ENCODE measurements around the gene TNFRSF1B. TPM values are rescaled to one million over a fixed set of nuclear protein-coding genes. Genes with fewer than 3 reads are reported as not detected.
A peak's percentile ranks its signal among the peaks of the same experiment; 100 is the strongest.

Gene TNFRSF1B
- total RNA-seq, 4 donors from 2014 or later, result 2.1 to 17.5 (median 10.3) TPM

- WGBS, 2 donors, result 41 to 53% methylated on average over 3 to 5 of the region's 5 CpGs
- Histone ChIP-seq H3K4me1 (peaks cover 5 to 82% (median 32%) of the 10 kb centered on the region in 3 donors), H3K4me3 (no peak overlapping the region), H3K27ac (peak overlapping the region in 3 of 4 donors; percentile 41 to 84 (median 77)), H3K36me3 (no peaks in the 10 kb centered on the region), H3K27me3 (peaks cover 0 to 33% (median 0%) of the 10 kb centered on the region in 4 donors), H3K9me3 (no peaks in the 10 kb centered on the region)
- no peak for TF ChIP-seq POLR2A (IDR thresholded peaks at IDR 0.05)
- TF ChIP-seq, protein P1, sequence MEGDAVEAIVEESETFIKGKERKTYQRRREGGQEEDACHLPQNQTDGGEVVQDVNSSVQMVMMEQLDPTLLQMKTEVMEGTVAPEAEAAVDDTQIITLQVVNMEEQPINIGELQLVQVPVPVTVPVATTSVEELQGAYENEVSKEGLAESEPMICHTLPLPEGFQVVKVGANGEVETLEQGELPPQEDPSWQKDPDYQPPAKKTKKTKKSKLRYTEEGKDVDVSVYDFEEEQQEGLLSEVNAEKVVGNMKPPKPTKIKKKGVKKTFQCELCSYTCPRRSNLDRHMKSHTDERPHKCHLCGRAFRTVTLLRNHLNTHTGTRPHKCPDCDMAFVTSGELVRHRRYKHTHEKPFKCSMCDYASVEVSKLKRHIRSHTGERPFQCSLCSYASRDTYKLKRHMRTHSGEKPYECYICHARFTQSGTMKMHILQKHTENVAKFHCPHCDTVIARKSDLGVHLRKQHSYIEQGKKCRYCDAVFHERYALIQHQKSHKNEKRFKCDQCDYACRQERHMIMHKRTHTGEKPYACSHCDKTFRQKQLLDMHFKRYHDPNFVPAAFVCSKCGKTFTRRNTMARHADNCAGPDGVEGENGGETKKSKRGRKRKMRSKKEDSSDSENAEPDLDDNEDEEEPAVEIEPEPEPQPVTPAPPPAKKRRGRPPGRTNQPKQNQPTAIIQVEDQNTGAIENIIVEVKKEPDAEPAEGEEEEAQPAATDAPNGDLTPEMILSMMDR (IDR thresholded peaks at IDR 0.05), result no peak
- intact Hi-C loops (cut with DNase I), result no loop called here
- no peak for DNase-seq
Observed at GRCh38 chr1:12148958-12149790, 17.6 kb upstream of the TNFRSF1B start.

- intact Hi-C loops (cut with DNase I), result no loop called here
- peaks cover 5 to 76% (median 29%) of the 10 kb centered on the region in 3 donors for H3K4me1 ChIP-seq
- 77 to 87% methylated on average over 3 to 5 of the region's 6 CpGs for WGBS, 2 donors
Observed at GRCh38 chr1:12149791-12150175, 17.0 kb upstream of the TNFRSF1B start.

DNA sequence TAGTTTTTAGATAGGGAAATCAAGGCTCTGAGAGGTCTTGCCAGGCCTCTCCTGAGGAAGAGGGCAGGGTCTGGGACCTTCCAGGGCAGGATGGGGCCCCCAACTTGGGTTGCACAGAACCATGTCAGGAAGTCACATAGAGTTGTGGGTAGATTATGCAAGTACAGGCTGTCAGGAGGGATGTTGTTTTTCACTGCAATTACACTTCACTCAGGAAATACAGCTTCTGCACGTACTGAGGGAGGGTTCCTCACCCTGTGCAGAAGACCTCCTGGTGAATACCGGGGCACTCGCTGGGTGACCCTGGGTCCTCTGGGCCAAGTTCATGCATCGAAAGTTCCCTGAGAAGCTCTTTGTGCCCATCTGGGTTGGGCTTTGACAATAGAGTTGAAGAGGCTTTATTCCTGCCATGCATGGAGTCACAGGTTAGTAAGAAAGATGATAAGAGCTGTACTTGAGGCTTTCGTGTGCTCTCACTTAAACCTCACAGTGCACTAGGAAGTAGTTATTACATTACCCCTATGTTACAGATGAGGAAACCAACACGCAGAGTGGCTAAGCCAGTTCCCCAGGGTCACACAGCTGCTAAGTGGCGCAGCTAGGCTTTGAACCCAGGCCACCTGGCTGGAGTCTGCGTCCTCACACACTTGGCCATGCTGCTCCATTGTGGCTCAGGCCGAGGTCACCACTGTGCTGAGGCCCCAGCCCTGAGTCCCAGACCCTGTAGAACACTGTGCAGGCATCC is 16.2 kb upstream of the TNFRSF1B start:
- DNase-seq, result no peak
- Histone ChIP-seq H3K9me3 (no peaks in the 10 kb centered on the region), H3K27me3 (peaks cover 0 to 39% (median 0%) of the 10 kb centered on the region in 4 donors), H3K4me3 (no peak overlapping the region), H3K27ac (peak overlapping the region; percentile 9 to 84 (median 59)), H3K4me1 (peaks cover 5 to 74% (median 29%) of the 10 kb centered on the region in 3 donors), H3K36me3 (no peaks in the 10 kb centered on the region)
- TF ChIP-seq POLR2A (IDR thresholded peaks at IDR 0.05), result peak in 1 of 4 donors; percentile 39
- TF ChIP-seq, protein P1 (IDR thresholded peaks at IDR 0.05), result no peak
- WGBS, 2 donors, result 69 to 73% methylated on average over 6 to 9 of the region's 9 CpGs
- intact Hi-C loops (cut with DNase I), result no loop called here

More at GRCh38 chr1:12149791-12150175, 17.0 kb upstream of the TNFRSF1B start:
- Histone ChIP-seq H3K36me3 (no peaks in the 10 kb centered on the region), H3K27ac (peak overlapping the region in 3 of 4 donors; percentile 41 to 84 (median 77)), H3K4me3 (no peak overlapping the region), H3K9me3 (no peaks in the 10 kb centered on the region), H3K27me3 (peaks cover 0 to 33% (median 0%) of the 10 kb centered on the region in 4 donors)
- no peak for DNase-seq
- TF ChIP-seq, protein P1 (IDR thresholded peaks at IDR 0.05), result no peak
- no peak for TF ChIP-seq POLR2A (IDR thresholded peaks at IDR 0.05)

GRCh38 chr1:12151465-12151864 is 15.3 kb upstream of the TNFRSF1B start:
- Histone ChIP-seq H3K36me3 (no peaks in the 10 kb centered on the region), H3K9me3 (no peaks in the 10 kb centered on the region), H3K27ac (peak overlapping the region; percentile 9 to 84 (median 48)), H3K4me1 (peaks cover 5 to 66% (median 25%) of the 10 kb centered on the region in 3 donors), H3K4me3 (no peak overlapping the region), H3K27me3 (peaks cover 0 to 34% (median 0%) of the 10 kb centered on the region in 4 donors)
- TF ChIP-seq, protein P1 (IDR thresholded peaks at IDR 0.05), result no peak
- TF ChIP-seq POLR2A (IDR thresholded peaks at IDR 0.05), result no peak
- intact Hi-C loops (cut with DNase I), result no loop called here
- no peak for DNase-seq
- WGBS, 2 donors, result 100% methylated on average over 2 of the region's 2 CpGs
